Stomach (tissue), 9 donors: ENCODE results near the gene FNTB. TPM values are rescaled to one million over a fixed set of nuclear protein-coding genes. Genes with fewer than 3 reads are reported as not detected.
A peak's percentile ranks its signal among the peaks of the same experiment; 100 is the strongest.

Experiments used
- DNase-seq, 2 donors: peaks; one replicate each; pipeline versions ENCODE4 v3.0.0 to v3.0.0-alpha.2; 2013 to 2019
- H3K27ac ChIP-seq, 5 donors: fragments of 200-600 bp in 4 of 5; sonication (generic) in 4 of 5; one replicate each; pipeline ENCODE4 v1.5.1; 2013 to 2019; ENCODE audit warnings: mild to moderate bottlenecking in 1 of 5, moderate library complexity in 1 of 5
- H3K27me3 ChIP-seq, 3 donors: fragments of 200-600 bp; sonication (generic); one replicate each; pipeline ENCODE4 v1.5.1; 2017 to 2019; ENCODE audit warnings: mixed run types in 1 of 3
- H3K36me3 ChIP-seq, 4 donors: fragments of 200-600 bp; sonication (generic); 1 replicate in 3 of 4; 2 replicates in 1 of 4; pipeline ENCODE4 v1.5.1; 2016 to 2019
- H3K4me1 ChIP-seq, 4 donors: fragments of 200-600 bp; sonication (generic); one replicate each; pipeline ENCODE4 v1.5.1; 2016 to 2019
- H3K4me3 ChIP-seq, 4 donors: fragments of 200-600 bp; sonication (generic) in 3 of 4; one replicate each; pipeline ENCODE4 v1.5.1; 2016 to 2019; ENCODE audit warnings: mild to moderate bottlenecking in 1 of 4
- H3K9me3 ChIP-seq, 4 donors: fragments of 200-600 bp; sonication (generic); one replicate each; pipeline ENCODE4 v1.5.1; 2016 to 2019
- CTCF ChIP-seq, 7 experiments: fragments of 450-650 bp in 4 of 7; fragments of 200-600 bp in 3 of 7; sonication (generic) in 3 of 7; IDR thresholded peaks; one replicate each; pipeline ENCODE4 v1.5.1; 2016 to 2019; ENCODE audit warnings: antibody characterized with exemption in 7 of 7, control low read depth in 2 of 7, mild to moderate bottlenecking in 1 of 7
- EP300 ChIP-seq: sonication (generic); formaldehyde crosslinking; IDR thresholded peaks from one replicate; pipeline ENCODE4 v1.6.1; 2017; ENCODE audit warnings: antibody characterized with exemption
- POLR2A ChIP-seq, 4 donors: fragments of 450-650 bp; IDR thresholded peaks; one replicate each; pipeline ENCODE4 v1.6.1; 2016; ENCODE audit warnings: antibody characterized with exemption in 4 of 4, control low read depth in 2 of 4, mild to moderate bottlenecking in 1 of 4, moderate library complexity in 1 of 4
- POLR2AphosphoS5 ChIP-seq, 3 donors: sonication (generic); formaldehyde crosslinking; IDR thresholded peaks; one replicate each; pipeline ENCODE4 v1.6.1; 2016; ENCODE audit warnings: antibody characterized with exemption in 3 of 3
- WGBS, 5 donors: extraction: QIAGEN DNeasy Blood & Tissue Kit in 3 of 5; methylation state at CpG; one replicate each; pipeline versions ENCODE4 v1.1.5 to v1.1.7; 2013 to 2018; 5-methylcytosine and 5-hydroxymethylcytosine counted together
- intact Hi-C: fragments of 100-400 bp; cut with DNase I; formaldehyde crosslinking; loops from one replicate; pipeline ENCODE4 v1.15.1; 2023; ENCODE audit warnings: low total_unique reads
- polyA plus RNA-seq, 3 donors: library from polyadenylated mRNA; stranded (reverse); fragments of 200-250 nt; gene quantifications; one replicate each; pipeline ENCODE4 v1.2.3, GENCODE V29; 2013
- total RNA-seq, 5 donors: library from RNA; depleted of rRNA; stranded (reverse); fragments of >200 nt; gene quantifications; one replicate each; pipeline versions ENCODE4 v1.1.0 to v1.2.3, GENCODE V29; 2014 to 2016
- donor health status: healthy with polysubstance abuse.
- donor health status: Bipolar disorder and iron deficiency.
- donor health status: healthy.

FNTB gene
- total and polyA plus RNA-seq, 8 donors: 2.9 to 18.3 (median 6.3) TPM; not detected in 1

DNA sequence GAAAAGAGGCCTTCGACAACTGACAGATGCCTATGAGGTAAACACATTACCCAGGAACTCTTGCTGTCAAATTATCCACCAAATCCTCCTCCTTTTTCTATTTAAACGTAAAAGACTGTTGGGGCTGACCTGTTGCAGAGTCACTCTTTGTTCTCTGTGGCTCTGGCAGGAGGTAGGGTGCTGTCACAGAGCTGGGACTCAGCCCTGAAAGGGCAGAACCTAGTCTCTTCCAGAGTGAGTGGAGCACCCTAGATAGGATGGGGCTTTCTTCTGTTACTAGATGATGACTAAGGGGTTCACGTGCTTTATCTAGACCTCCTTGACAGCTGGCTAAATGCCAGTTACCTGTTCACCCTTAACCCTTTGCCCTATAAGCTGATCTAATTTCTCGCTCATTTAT lies 25.7 kb downstream of the FNTB start:
- TF ChIP-seq POLR2A (IDR thresholded peaks at IDR 0.05): no peak
- TF ChIP-seq POLR2AphosphoS5 (IDR thresholded peaks at IDR 0.05): no peak
- no peak for TF ChIP-seq EP300
- TF ChIP-seq CTCF (IDR thresholded peaks at IDR 0.05): no peak
- intact Hi-C loops: no loop called here
- H3K27ac ChIP-seq: no peak overlapping the region
- no peaks in the 10 kb centered on the region for H3K4me1 ChIP-seq
- peaks cover 0 to 98% (median 82%) of the 10 kb centered on the region in 4 donors for H3K36me3 ChIP-seq
- no peaks in the 10 kb centered on the region for H3K9me3 ChIP-seq
- no peak for DNase-seq
- H3K27me3 ChIP-seq: no peaks in the 10 kb centered on the region
- WGBS, 5 donors: 61 to 74% (median 72%) methylated on average over 4 of the region's 4 CpGs
- no peak overlapping the region for H3K4me3 ChIP-seq

DNA sequence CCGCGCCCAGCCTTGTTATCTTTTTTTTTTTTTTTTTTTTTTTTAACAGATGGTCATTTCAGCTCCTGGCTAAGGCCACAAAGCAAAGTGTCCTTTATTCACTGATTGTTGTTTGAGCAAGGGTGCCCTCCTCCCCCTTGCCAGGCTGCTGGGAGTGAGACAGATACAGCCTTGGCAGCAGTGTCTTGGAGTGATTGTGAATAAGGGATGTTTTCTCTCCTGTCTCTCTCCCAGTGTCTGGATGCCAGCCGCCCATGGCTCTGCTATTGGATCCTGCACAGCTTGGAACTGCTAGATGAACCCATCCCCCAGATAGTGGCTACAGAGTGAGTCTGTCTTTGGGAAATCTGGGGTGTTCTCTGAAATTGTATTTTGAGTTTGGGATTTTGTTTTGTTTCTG lies 28.7 kb downstream of the FNTB start:
- Histone ChIP-seq H3K27me3 (no peaks in the 10 kb centered on the region), H3K9me3 (no peaks in the 10 kb centered on the region), H3K4me3 (no peak overlapping the region), H3K4me1 (peaks cover 0 to 16% (median 10%) of the 10 kb centered on the region in 4 donors), H3K27ac (no peak overlapping the region), H3K36me3 (peaks cover 0 to 77% (median 68%) of the 10 kb centered on the region in 4 donors)
- intact Hi-C loops: no loop called here
- TF ChIP-seq POLR2AphosphoS5 (IDR thresholded peaks at IDR 0.05) (no peak), CTCF (IDR thresholded peaks at IDR 0.05) (no peak), POLR2A (IDR thresholded peaks at IDR 0.05) (no peak), EP300 (no peak)
- 76 to 98% (median 89%) methylated on average over 3 of the region's 3 CpGs for WGBS, 5 donors
- DNase-seq: no peak

DNA sequence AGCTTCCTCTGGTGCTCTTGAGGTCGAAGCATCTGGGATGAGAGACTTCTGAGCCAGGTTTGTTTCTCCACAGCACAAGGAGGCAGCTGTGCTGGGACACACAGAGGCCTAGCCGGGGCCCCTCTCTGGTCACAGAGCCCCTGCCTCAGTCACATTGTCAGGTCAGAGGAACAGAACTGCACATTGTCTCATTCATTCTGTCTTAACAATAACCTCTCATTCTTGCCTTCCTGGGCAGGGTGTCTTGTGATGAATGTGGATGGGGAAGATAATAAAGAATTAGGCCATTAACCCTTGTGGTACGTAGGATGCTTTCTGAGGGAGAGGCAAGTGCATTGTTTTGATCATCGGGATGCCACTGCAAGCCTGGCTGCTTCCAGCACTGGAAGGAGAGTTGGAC lies 29.8 kb downstream of the FNTB start:
- Histone ChIP-seq H3K4me1 (peaks cover 0 to 16% (median 10%) of the 10 kb centered on the region in 4 donors), H3K36me3 (peaks cover 0 to 66% (median 63%) of the 10 kb centered on the region in 4 donors), H3K9me3 (no peaks in the 10 kb centered on the region), H3K4me3 (no peak overlapping the region), H3K27ac (no peak overlapping the region), H3K27me3 (no peaks in the 10 kb centered on the region)
- no peak for DNase-seq
- intact Hi-C loops: no loop called here
- TF ChIP-seq POLR2A (IDR thresholded peaks at IDR 0.05) (no peak), CTCF (IDR thresholded peaks at IDR 0.05) (no peak), POLR2AphosphoS5 (IDR thresholded peaks at IDR 0.05) (no peak), EP300 (no peak)
- 90 to 96% (median 91%) methylated on average over 4 of the region's 4 CpGs for WGBS, 5 donors

DNA sequence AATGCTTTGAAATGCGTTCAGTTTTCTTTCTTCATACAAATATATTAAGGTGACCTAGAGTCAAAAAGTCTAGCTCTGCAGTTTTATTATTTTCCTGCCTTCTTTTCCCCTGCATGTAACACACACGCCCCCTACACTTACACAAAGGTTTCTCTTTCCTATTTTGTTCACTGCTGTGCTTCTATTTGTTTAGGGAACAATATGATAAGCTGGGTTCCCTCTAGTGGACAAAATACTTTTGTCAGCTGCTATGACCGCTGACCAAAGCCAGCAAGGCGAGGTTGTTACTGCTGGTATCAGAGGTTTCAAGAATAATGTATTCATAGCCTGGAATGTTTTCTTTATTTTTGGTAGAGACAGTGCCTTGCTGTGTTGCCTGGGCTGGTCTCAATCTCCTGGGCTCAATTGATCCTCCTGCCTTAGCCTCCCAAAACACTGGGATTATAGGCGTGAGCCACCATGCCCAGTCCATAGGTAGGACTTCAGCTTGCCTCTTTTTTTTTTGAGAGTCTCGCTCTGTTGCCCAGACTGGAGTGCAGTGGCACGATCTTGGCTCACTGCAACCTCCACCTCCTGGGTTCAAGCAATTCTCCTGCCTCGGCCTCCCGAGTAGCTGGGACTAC lies 33.4 kb downstream of the FNTB start:
- H3K27ac ChIP-seq: no peak overlapping the region
- peaks cover 0 to 34% (median 33%) of the 10 kb centered on the region in 4 donors for H3K36me3 ChIP-seq
- H3K4me1 ChIP-seq: peaks cover 0 to 16% (median 10%) of the 10 kb centered on the region in 4 donors
- DNase-seq: peak; percentile 41 to 88
- H3K9me3 ChIP-seq: no peaks in the 10 kb centered on the region
- TF ChIP-seq POLR2AphosphoS5 (IDR thresholded peaks at IDR 0.05) (peak in 1 of 3 donors; percentile 39), EP300 (no peak), CTCF (IDR thresholded peaks at IDR 0.05) (peak in 5 of 7 experiments; percentile 39 to 76 (median 59)), POLR2A (IDR thresholded peaks at IDR 0.05) (no peak)
- H3K4me3 ChIP-seq: no peak overlapping the region
- 53 to 63% (median 57%) methylated on average over 9 of the region's 9 CpGs for WGBS, 5 donors
- H3K27me3 ChIP-seq: no peaks in the 10 kb centered on the region
- intact Hi-C loops: no loop called here
